H1 (cell line): ENCODE data around the gene ZNF709.

ENCODE experiments used
- ATF3 ChIP-seq: IDR thresholded peaks from 2 replicates; pipeline ENCODE4 v1.6.1; 2011; ENCODE audit warnings: low read depth, mild to moderate bottlenecking, low read length; ENCODE audit not compliant: insufficient read depth
- CTCF ChIP-seq, 3 experiments: IDR thresholded peaks; 1 replicate in 2 of 3; 2 replicates in 1 of 3; pipeline versions ENCODE4 v1.5.1 to v1.6.1; 2011; ENCODE audit warnings: low read length in 3 of 3, mild to moderate bottlenecking in 3 of 3, inconsistent platforms in 2 of 3, low read depth in 1 of 3, moderate library complexity in 1 of 3; ENCODE audit not compliant: insufficient read depth in 1 of 3; ENCODE audit errors: control extremely low read depth in 1 of 3
- EZH2 ChIP-seq: fragments of 200-600 bp; sonication (generic); IDR thresholded peaks from 2 replicates; pipeline ENCODE4 v1.7.1; 2012; ENCODE audit warnings: low read depth, mild to moderate bottlenecking, moderate library complexity, low read length, inconsistent platforms; ENCODE audit not compliant: severe bottlenecking
- MAX ChIP-seq: IDR thresholded peaks from 2 replicates; pipeline ENCODE4 v1.6.1; 2012; ENCODE audit warnings: inconsistent platforms
- NRF1 ChIP-seq: IDR thresholded peaks from 2 replicates; pipeline ENCODE4 v1.6.1; 2011; ENCODE audit warnings: mild to moderate bottlenecking, low read depth, low read length, improper control_type of control experiment
- POLR2A ChIP-seq, 2 experiments: IDR thresholded peaks; 1 replicate in 1 of 2; 2 replicates in 1 of 2; pipeline ENCODE4 v1.6.1; 2011; ENCODE audit warnings: low read depth in 2 of 2, low read length in 2 of 2, mild to moderate bottlenecking in 2 of 2; ENCODE audit errors: control extremely low read depth in 1 of 2
- POLR2AphosphoS5 ChIP-seq: IDR thresholded peaks from 2 replicates; pipeline ENCODE4 v1.6.1; 2011; ENCODE audit warnings: low read depth, low read length
- TBP ChIP-seq: IDR thresholded peaks from 2 replicates; pipeline ENCODE4 v1.6.1; 2011; ENCODE audit warnings: low read depth, low read length, improper control_type of control experiment
- YY1 ChIP-seq: IDR thresholded peaks from 2 replicates; pipeline ENCODE4 v1.6.1; 2011; ENCODE audit warnings: low read depth, mild to moderate bottlenecking, low read length

- TF ChIP-seq ATF3 (no peak), CTCF (IDR thresholded peaks at IDR 0.05; ENCODE audit: control extremely low read depth in 1 of 3, insufficient read depth in 1 of 3, low read depth in 1 of 3, low read length in 3 of 3) (peak; percentile 63 to 92 (median 64)), YY1 (no peak), EZH2 (no peak), POLR2AphosphoS5 (no peak), NRF1 (no peak), MAX (no peak), TBP (no peak), POLR2A (IDR thresholded peaks at IDR 0.05; ENCODE audit: control extremely low read depth in 1 of 2, low read depth in 2 of 2, low read length in 2 of 2) (no peak)
Observed at GRCh38 chr19:12513531-12514061, 29.0 kb upstream of the ZNF709 start.
